ENCODE measurements around the gene C19orf53.

C19orf53 gene

GRCh38 chr19:13803038-13803437 lies 28.8 kb downstream of the C19orf53 start:
- TF ChIP-seq CTCF (IDR thresholded peaks at IDR 0.05; ENCODE audit: control insufficient read depth, insufficient read depth, low read depth, low read length, missing control alignments): no peak
- no peak for DNase-seq (ENCODE audit: low read depth)
- no peak overlapping the region for H3K4me3 ChIP-seq (ENCODE audit: control insufficient read depth, low read depth, low read length)

- DNase-seq (ENCODE audit: low read depth): no peak
- no peak for TF ChIP-seq CTCF (IDR thresholded peaks at IDR 0.05; ENCODE audit: control insufficient read depth, insufficient read depth, low read depth, low read length, missing control alignments)
Observed at GRCh38 chr19:13804830-13805683, 30.8 kb downstream of the C19orf53 start.

GRCh38 chr19:13806728-13807127 lies 32.5 kb downstream of the C19orf53 start:
- no peak for TF ChIP-seq CTCF (IDR thresholded peaks at IDR 0.05; ENCODE audit: control insufficient read depth, insufficient read depth, low read depth, low read length, missing control alignments)
- DNase-seq (ENCODE audit: low read depth): no peak
- no peak overlapping the region for H3K4me3 ChIP-seq (ENCODE audit: control insufficient read depth, low read depth, low read length)

More at GRCh38 chr19:13804830-13805683, 30.8 kb downstream of the C19orf53 start:
- no peak overlapping the region for H3K4me3 ChIP-seq (ENCODE audit: control insufficient read depth, low read depth, low read length)

GRCh38 chr19:13807421-13808021 lies 33.3 kb downstream of the C19orf53 start:
- no peak overlapping the region for H3K4me3 ChIP-seq (ENCODE audit: control insufficient read depth, low read depth, low read length)

GRCh38 chr19:13808856-13809255 lies 34.6 kb downstream of the C19orf53 start:
- TF ChIP-seq CTCF (IDR thresholded peaks at IDR 0.05; ENCODE audit: control insufficient read depth, insufficient read depth, low read depth, low read length, missing control alignments): no peak
- H3K4me3 ChIP-seq (ENCODE audit: control insufficient read depth, low read depth, low read length): no peak overlapping the region
- DNase-seq (ENCODE audit: low read depth): no peak

More at GRCh38 chr19:13807421-13808021, 33.3 kb downstream of the C19orf53 start:
- no peak for TF ChIP-seq CTCF (IDR thresholded peaks at IDR 0.05; ENCODE audit: control insufficient read depth, insufficient read depth, low read depth, low read length, missing control alignments)
- DNase-seq (ENCODE audit: low read depth): no peak

GRCh38 chr19:13812544-13812943 lies 38.3 kb downstream of the C19orf53 start:
- no peak for DNase-seq (ENCODE audit: low read depth)
- H3K4me3 ChIP-seq (ENCODE audit: control insufficient read depth, low read depth, low read length): no peak overlapping the region
- no peak for TF ChIP-seq CTCF (IDR thresholded peaks at IDR 0.05; ENCODE audit: control insufficient read depth, insufficient read depth, low read depth, low read length, missing control alignments)

Measured in AG09309 (cell line).